Endothelial cell of umbilical vein (primary cell): ENCODE measurements around the gene AKR1C2. TPM values are rescaled to one million over a fixed set of nuclear protein-coding genes. Genes with fewer than 3 reads are reported as not detected.
"Not testable (repeated sequence)": the region's sequence is repeated elsewhere in the genome, so short reads cannot be mapped to it uniquely, and the experiment has no call there.

Experiments used
- BruUV-seq: library from RNA; stranded (reverse); fragments of 400-500 nt; replicated peaks from 2 replicates; lab custom pipeline; 2021; lab: Mats Ljungman, UMichigan
- CTCF ChIA-PET: fragments of 300-600, 350-600 bp; sonication (Branson Sonifier 250); formaldehyde crosslinking; loops from one replicate; lab custom pipeline; 2021; ENCODE audit warnings: antibody characterized with exemption, inconsistent platforms; lab: Charles Lee
- POLR2A ChIA-PET: fragments of 300-600, 350-600 bp; sonication (Branson Sonifier 250); formaldehyde crosslinking; loops from one replicate; lab custom pipeline; 2021; ENCODE audit warnings: antibody characterized with exemption, inconsistent platforms; lab: Charles Lee
- DNase-seq: peaks from one replicate; pipeline ENCODE4 v3.0.0-alpha.2; 2011; ENCODE audit warnings: low read depth, low spot score
- FAIRE-seq: peaks from 2 replicates; lab custom pipeline; 2011; peaks lifted over from hg19 to GRCh38; lab: Jason Lieb, UNC
- H2AFZ ChIP-seq: 2 replicates; pipeline ENCODE4 v1.6.0; 2012; ENCODE audit warnings: low read depth, low read length, control low read depth, inconsistent platforms
- H3K27ac ChIP-seq: 2 replicates; pipeline ENCODE4 v1.5.1; 2011; ENCODE audit warnings: low read depth, mild to moderate bottlenecking, control low read depth, low read length, moderate library complexity; ENCODE audit not compliant: insufficient read depth
- H3K27me3 ChIP-seq, 2 experiments: 2 replicates each; pipeline versions ENCODE4 v1.6.0 to v1.6.1; 2011; ENCODE audit warnings: low read length in 2 of 2, mixed read lengths in 1 of 2; ENCODE audit not compliant: control insufficient read depth in 2 of 2, insufficient read depth in 2 of 2
- H3K36me3 ChIP-seq, 2 experiments: 2 replicates in 1 of 2; 3 replicates in 1 of 2; pipeline ENCODE4 v1.5.1; 2011; ENCODE audit warnings: low read length in 2 of 2, mild to moderate bottlenecking in 1 of 2, moderate library complexity in 1 of 2; ENCODE audit not compliant: control insufficient read depth in 2 of 2, insufficient read depth in 2 of 2; ENCODE audit errors: extremely low read depth in 1 of 2
- H3K4me1 ChIP-seq: 3 replicates; pipeline ENCODE4 v1.5.1; 2011; ENCODE audit warnings: mild to moderate bottlenecking, low read length; ENCODE audit not compliant: control insufficient read depth, insufficient read depth; ENCODE audit errors: extremely low read depth
- H3K4me2 ChIP-seq: 2 replicates; pipeline ENCODE4 v1.6.1; 2011; ENCODE audit warnings: low read length, control low read depth, mixed read lengths; ENCODE audit not compliant: insufficient read depth
- H3K4me3 ChIP-seq, 3 experiments: fragments of 200-600 bp in 1 of 3; sonication (generic), shearing (Covaris generic) in 1 of 3; replicated peaks in 1 of 3; 2 replicates each; pipeline ENCODE4 v1.5.1; 2011 to 2016; ENCODE audit warnings: control low read depth in 3 of 3, low read length in 3 of 3, mild to moderate bottlenecking in 2 of 3, inconsistent platforms in 1 of 3, low read depth in 1 of 3, moderate library complexity in 1 of 3; ENCODE audit not compliant: insufficient read depth in 1 of 3
- H3K79me2 ChIP-seq: 2 replicates; pipeline ENCODE4 v1.6.0; 2012; ENCODE audit warnings: low read length, inconsistent platforms; ENCODE audit not compliant: control insufficient read depth, insufficient read depth
- H3K9ac ChIP-seq: replicated peaks from 2 replicates; pipeline ENCODE3; 2011; ENCODE audit warnings: low read length, control low read depth; ENCODE audit not compliant: insufficient read depth; ENCODE audit errors: extremely low read depth
- H3K9me1 ChIP-seq: replicated peaks from 3 replicates; pipeline ENCODE4 v1.6.0; 2011; ENCODE audit warnings: mild to moderate bottlenecking, low read length; ENCODE audit not compliant: control insufficient read depth, insufficient read depth; ENCODE audit errors: extremely low read depth
- H3K9me3 ChIP-seq: replicated peaks from 2 replicates; pipeline ENCODE4 v1.5.1; 2012; ENCODE audit warnings: low read length, inconsistent platforms; ENCODE audit not compliant: control insufficient read depth, insufficient read depth
- H4K20me1 ChIP-seq: replicated peaks from 2 replicates; pipeline ENCODE3; 2011; ENCODE audit warnings: mild to moderate bottlenecking, low read length; ENCODE audit not compliant: control insufficient read depth, insufficient read depth; ENCODE audit errors: extremely low read depth
- EZH2 ChIP-seq: IDR thresholded peaks from 2 replicates; pipeline ENCODE4 v1.6.1; 2012; ENCODE audit warnings: borderline replicate concordance, low read depth, mild to moderate bottlenecking, moderate library complexity, low read length, inconsistent platforms; ENCODE audit not compliant: severe bottlenecking
- FOS ChIP-seq: IDR thresholded peaks from 2 replicates; pipeline ENCODE4 v1.6.1; 2011; ENCODE audit warnings: mild to moderate bottlenecking, low read length, moderate library complexity, borderline replicate concordance; ENCODE audit not compliant: insufficient read depth
- GATA2 ChIP-seq: IDR thresholded peaks from 2 replicates; pipeline ENCODE4 v1.7.0; 2011; ENCODE audit warnings: low read depth, mild to moderate bottlenecking, moderate library complexity, mixed read lengths, low read length; ENCODE audit not compliant: insufficient read length, insufficient read depth
- JUN ChIP-seq: IDR thresholded peaks from 2 replicates; pipeline ENCODE4 v1.6.1; 2011; ENCODE audit warnings: borderline replicate concordance, low read depth; ENCODE audit not compliant: insufficient read length, insufficient read depth
- MYC ChIP-seq: IDR thresholded peaks from one replicate; pipeline ENCODE4 v1.6.1; 2011; ENCODE audit warnings: mild to moderate bottlenecking, low read depth, low read length
- POLR2A ChIP-seq: IDR thresholded peaks from 2 replicates; pipeline ENCODE4 v1.6.1; 2012; ENCODE audit warnings: low read depth, mild to moderate bottlenecking, control low read depth, low read length
- POLR2AphosphoS5 ChIP-seq: IDR thresholded peaks from 2 replicates; pipeline ENCODE4 v1.6.1; 2012; ENCODE audit warnings: low read depth, mild to moderate bottlenecking, control low read depth, low read length, moderate library complexity; ENCODE audit not compliant: insufficient read depth
- dilution Hi-C: fragments of 300-500 bp; cut with MboI; formaldehyde crosslinking; loops from one replicate; pipeline ENCODE4 v1.15.0; 2019; ENCODE audit warnings: low sequenced_read_pairs; ENCODE audit not compliant: extremely low pct_ligation_motif_present
- intact Hi-C: fragments of 100-400 bp; cut with micrococcal nuclease; formaldehyde crosslinking; loops from one replicate; pipeline ENCODE4 v1.10.0; 2022
- polyA plus RNA-seq, 4 experiments: library from polyadenylated mRNA; depleted of rRNA in 3 of 4; stranded (reverse) in 3 of 4; unstranded in 1 of 4; fragments of >200 nt; gene quantifications; 2 replicates each; pipeline versions ENCODE4 v1.2.1 to v1.2.3, GENCODE V29; 2011 to 2012; ENCODE audit warnings: missing spikeins in 1 of 4
- total RNA-seq: library from RNA; stranded (reverse); gene quantifications from 2 replicates; pipeline ENCODE4 v1.2.3, GENCODE V29; 2021
- TF ChIP-seq, protein P1 (sequence below), 2 donors: IDR thresholded peaks; 1 replicate in 1 of 2; 2 replicates in 1 of 2; pipeline ENCODE4 v1.5.1; 2011; ENCODE audit warnings: low read length in 2 of 2, mild to moderate bottlenecking in 2 of 2, moderate library complexity in 2 of 2, control low read depth in 1 of 2, inconsistent platforms in 1 of 2, low read depth in 1 of 2; ENCODE audit not compliant: insufficient read depth in 1 of 2; ENCODE audit errors: extremely low read depth in 1 of 2
- TF ChIP-seq, protein P2 (sequence below): IDR thresholded peaks from 2 replicates; pipeline ENCODE4 v1.6.1; 2011; ENCODE audit not compliant: insufficient read depth, insufficient read length

The AKR1C2 gene
- total and polyA plus RNA-seq, 2 donors (not counting 3 experiments of a cell fraction or from before 2014, with no cell fraction given): 0.84 to 1.7 TPM

DNA sequence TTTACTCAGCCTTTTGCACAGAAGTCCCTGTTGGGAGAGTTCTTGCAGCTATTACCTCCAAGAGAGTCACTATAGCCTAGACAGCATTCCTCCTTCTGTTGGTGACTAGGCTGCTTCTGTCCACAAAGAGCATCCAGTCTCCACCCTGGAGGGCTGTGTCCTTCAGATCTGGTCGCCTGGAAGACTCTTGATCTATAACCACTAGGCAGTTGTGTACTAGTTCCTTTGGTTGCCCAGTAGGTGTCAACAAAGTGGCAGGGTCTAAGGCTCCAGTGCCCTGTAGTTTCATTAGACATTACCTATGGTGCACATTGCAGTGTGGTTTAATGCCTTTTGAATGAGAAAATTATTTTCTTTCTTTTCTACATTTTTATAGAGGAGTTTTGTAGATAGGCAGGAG is 11.3 kb upstream of the AKR1C2 start:
- Histone ChIP-seq H3K4me3 (no peak overlapping the region), H3K9me1 (no peaks in the 10 kb centered on the region), H3K4me2 (no peak overlapping the region), H4K20me1 (no peaks in the 10 kb centered on the region), H2AFZ (no peak overlapping the region), H3K9ac (no peak overlapping the region), H3K4me1 (peaks cover 6% of the 10 kb centered on the region), H3K9me3 (no peaks in the 10 kb centered on the region), H3K79me2 (no peaks in the 10 kb centered on the region), H3K36me3 (no peaks in the 10 kb centered on the region), H3K27me3 (no peaks in the 10 kb centered on the region), H3K27ac (no peak overlapping the region)
- intact Hi-C loops (loop anchor here (5.0 kb wide), 1 partner anchor 277 kb away; no protein-coding TSS in a partner anchor), dilution Hi-C loops (no loop called here)
- ChIA-PET POLR2A (no interaction called here), CTCF (no interaction called here)
- no peak for FAIRE-seq
- TF ChIP-seq EZH2 (no peak), POLR2A (no peak), MYC (no peak), POLR2AphosphoS5 (no peak), GATA2 (no peak), FOS (no peak), JUN (no peak)
- TF ChIP-seq, protein P1, sequence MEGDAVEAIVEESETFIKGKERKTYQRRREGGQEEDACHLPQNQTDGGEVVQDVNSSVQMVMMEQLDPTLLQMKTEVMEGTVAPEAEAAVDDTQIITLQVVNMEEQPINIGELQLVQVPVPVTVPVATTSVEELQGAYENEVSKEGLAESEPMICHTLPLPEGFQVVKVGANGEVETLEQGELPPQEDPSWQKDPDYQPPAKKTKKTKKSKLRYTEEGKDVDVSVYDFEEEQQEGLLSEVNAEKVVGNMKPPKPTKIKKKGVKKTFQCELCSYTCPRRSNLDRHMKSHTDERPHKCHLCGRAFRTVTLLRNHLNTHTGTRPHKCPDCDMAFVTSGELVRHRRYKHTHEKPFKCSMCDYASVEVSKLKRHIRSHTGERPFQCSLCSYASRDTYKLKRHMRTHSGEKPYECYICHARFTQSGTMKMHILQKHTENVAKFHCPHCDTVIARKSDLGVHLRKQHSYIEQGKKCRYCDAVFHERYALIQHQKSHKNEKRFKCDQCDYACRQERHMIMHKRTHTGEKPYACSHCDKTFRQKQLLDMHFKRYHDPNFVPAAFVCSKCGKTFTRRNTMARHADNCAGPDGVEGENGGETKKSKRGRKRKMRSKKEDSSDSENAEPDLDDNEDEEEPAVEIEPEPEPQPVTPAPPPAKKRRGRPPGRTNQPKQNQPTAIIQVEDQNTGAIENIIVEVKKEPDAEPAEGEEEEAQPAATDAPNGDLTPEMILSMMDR (IDR thresholded peaks at IDR 0.05; ENCODE audit: extremely low read depth in 1 of 2, insufficient read depth in 1 of 2, low read depth in 1 of 2, low read length in 2 of 2): no peak
- TF ChIP-seq, protein P2, sequence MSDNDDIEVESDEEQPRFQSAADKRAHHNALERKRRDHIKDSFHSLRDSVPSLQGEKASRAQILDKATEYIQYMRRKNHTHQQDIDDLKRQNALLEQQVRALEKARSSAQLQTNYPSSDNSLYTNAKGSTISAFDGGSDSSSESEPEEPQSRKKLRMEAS: no peak
- no TSS peak for BruUV-seq
- no peak for DNase-seq

DNA sequence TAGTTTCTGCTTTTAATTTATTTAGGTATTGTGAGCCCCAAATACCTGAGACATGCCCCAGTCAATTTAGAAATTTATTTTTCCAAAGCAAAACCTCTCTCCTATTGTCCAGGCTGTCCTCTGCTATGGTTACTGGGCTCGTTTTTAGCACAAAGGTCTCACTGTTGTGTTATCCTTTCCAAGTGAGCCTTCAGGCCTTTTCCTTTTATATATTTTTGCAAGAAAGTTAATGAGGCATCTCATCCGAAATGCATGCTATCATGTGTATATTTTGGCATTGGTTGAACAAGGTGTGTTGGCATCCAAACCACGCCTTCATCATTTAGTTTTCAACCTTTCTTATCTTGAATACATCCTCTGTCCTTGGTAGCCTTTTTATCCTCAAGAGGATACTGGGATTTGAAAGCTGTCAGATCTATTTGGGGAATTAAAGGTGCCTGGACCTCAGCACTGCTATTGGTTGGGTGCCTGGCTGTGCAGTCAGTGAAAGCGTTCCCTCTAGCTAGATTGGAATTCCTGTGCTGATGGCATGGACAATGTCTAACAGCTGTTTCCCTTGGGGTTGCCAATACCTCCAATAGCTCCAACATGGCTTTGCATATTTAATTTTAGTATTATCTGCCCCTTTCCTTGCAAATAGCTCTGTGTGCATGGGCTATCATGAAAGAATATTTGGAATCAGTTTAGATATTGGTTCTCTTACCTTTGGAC is 10.7 kb upstream of the AKR1C2 start:
- POLR2A ChIA-PET, DNase-seq, CTCF ChIA-PET: not testable (repeated sequence)

More for the DNA sequence above, 10.7 kb upstream of the AKR1C2 start:
- H3K79me2 ChIP-seq, H4K20me1 ChIP-seq, H3K27me3 ChIP-seq, BruUV-seq, intact Hi-C loops, H3K4me3 ChIP-seq, H3K9me3 ChIP-seq, H3K36me3 ChIP-seq, H2AFZ ChIP-seq, H3K27ac ChIP-seq, H3K9me1 ChIP-seq, dilution Hi-C loops, H3K4me2 ChIP-seq, H3K9ac ChIP-seq, H3K4me1 ChIP-seq: not testable (repeated sequence)
- FAIRE-seq: peak; percentile 24
